GM19240 (cell line): ENCODE results near the gene UMODL1.
"Not testable (repeated sequence)": the region's sequence is repeated elsewhere in the genome, so short reads cannot be mapped to it uniquely, and the experiment has no call there.

Source experiments
- DNase-seq: peaks from one replicate; pipeline ENCODE4 v3.0.0; 2011; ENCODE audit warnings: low spot score; ENCODE audit not compliant: insufficient read length

Gene UMODL1

DNA sequence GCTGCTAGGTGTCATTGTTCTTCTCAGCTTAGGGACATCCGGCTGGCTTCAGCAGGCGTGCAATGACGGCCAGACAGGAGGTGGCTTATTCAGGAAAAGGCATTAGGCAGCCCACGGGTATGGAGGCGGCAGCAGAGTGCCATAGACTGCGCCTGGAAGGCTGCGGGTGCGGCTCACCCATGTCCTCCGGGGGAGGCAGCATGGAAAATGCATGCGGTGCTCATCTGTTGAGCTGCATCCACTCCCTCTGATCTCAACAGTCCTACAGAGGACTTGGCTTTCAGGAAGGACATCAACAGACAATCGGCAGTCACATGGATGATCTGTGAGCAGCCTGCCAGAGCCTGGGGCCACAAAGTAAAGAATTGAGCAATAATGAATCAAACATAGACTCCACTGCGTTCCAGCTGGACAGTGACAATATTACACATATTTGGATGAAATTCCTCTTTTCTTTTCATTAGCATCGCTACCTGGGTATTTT, 42.9 kb downstream of the UMODL1 start:
- DNase-seq, result no peak

DNA sequence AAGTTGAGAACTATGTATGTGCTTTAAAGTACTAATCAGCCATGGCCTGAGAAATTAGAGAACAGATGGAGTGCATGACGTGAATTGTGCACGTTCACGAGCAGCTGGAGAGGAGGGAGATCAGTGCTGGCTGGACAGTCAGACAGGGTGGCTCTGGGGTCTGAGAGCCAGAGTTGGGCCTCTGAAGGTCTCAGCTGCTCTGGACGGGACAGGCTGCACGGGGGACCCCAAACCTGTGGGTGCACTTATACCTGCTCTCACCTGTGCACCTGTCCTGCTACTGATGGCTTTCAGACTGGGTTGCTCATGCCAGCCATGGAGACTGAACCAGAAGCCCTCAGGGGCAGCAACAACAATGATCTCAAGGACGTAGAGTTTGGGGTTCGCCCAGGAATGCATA, 43.5 kb downstream of the UMODL1 start:
- DNase-seq, result no peak

- DNase-seq, result no peak
Observed at GRCh38 chr21:42115136-42115683, 44.1 kb downstream of the UMODL1 start.

DNA sequence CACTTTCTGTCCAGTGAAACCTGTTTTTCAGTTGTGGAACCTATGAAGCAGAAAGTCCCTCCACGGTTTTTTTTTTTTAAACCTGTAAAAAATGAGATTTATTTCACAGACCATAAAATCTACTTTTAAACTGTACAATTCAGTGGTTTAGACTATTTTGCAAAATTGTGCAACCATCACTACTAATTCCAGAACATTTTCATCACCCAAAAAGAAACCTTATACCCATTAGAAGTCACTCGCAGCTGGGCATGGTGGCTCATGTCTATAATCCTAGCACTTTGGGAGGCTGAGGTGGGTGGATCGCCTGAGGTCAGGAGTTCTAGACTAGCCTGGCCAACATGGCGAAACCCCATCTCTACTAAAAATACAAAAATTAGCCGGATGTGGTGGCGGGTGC, 45.4 kb downstream of the UMODL1 start:
- DNase-seq, result not testable (repeated sequence)

GRCh38 chr21:42117229-42117966, 46.3 kb downstream of the UMODL1 start:
- DNase-seq, result peak; percentile 84

DNA sequence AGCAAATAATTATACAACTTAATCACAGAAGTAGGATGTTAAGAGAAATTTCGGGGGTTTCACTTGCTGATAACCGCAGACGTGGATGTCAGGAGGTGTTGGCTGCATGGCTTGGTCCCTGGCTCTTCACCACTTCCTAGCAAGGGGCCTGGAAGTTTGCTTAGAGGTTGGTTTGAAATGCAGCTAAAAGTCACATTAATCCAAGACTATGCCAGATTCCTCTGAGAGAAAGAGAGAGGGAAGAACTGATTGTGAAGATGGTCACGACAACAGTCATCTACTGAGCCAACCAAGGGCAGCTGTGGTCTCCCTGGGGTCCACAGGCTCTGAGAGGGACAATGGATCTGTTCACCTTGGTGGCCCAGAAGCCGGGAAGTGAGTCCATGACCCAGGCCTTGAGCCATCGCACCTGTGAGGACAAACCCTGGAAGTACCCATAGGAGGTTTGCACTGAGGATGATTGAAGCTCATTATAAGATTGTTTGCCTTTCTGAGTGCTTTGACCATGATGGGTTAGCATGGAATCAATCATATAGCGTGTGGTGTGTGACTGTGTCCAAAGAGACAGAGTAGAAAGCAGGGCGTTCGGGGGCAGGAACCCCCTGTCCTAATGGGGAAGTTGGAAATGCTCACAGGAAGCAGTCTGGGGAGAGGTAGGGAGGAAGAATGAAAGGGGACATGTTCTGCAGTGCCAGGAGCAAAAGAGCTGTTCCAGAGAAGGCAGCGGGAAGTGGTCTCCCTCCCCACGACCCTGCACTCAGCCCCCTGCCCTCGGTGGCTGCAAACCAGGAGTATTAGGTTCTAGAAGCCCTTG, 47.1 kb downstream of the UMODL1 start:
- no peak for DNase-seq

GRCh38 chr21:42118901-42119300, 47.8 kb downstream of the UMODL1 start:
- DNase-seq, result no peak

- peak; percentile 39 for DNase-seq
Observed at GRCh38 chr21:42120101-42120902, 49.2 kb downstream of the UMODL1 start.

DNA sequence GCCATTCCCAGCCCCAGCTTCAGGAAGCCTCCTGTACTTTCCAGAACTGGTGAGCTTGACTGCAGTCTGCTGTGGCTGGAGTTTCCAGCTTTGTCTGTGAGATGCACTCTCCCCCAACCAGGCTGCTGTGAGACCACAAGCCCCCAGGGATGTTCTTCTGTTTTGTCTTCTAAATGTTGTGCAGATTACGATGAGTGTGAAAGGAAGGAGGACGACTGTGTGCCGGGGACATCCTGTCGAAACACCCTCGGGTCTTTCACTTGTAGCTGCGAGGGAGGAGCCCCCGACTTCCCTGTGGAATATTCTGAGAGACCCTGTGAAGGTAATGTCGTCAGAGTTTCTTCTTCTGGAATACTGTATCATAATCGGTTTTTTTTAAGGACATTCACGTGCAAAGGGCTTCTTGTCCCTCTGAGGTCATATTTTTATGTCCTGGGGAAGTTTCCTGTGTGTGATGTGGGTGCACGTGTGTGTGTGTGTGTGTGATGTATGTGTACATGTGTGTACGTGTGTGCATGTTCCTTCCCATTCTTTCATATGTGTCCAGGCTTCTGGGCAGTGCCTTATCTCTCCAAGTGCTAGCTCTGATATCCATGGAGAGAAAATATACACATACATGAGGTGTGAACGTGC, 49.9 kb downstream of the UMODL1 start:
- no peak for DNase-seq

DNA sequence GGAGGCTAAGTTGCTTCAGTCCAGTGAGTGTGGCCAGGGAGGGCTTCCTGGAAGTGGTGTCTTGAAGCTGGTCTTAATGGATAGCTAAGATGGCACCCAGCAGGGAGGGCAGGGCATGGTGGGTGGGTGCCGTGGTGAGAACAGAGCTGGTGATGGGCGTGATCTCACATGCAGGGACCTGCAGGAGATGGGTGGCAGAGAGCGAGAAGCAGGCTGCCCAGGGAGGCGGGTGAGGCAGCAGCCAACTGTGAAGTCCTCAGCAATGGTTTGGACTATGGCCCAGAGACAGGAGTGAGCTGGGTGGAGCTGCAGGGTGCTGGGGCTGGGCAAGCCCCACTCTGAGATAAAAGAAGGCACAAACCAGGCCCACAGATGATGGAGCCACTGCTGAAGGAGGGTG, 50.7 kb downstream of the UMODL1 start:
- DNase-seq, result no peak

DNA sequence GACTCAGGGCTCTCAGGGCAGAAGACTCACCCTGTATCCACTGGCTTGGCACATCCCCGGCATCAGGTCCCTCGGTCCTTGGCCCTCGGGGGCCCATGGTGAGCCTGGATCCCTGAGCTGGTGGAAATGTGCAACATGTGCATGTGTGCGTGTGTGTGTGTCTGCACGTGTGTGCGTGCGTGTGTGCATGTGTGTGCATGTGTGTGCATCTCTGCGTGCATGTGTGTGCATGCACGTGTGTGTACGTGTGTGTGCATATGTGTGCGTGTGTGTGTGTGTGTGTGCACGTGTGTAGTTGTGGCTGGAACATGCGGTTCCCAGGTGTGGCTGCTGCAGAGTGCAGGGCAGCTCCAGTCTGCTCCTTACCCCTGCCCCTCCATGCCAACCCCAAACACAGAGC, 51.3 kb downstream of the UMODL1 start:
- no peak for DNase-seq

- DNase-seq, result no peak
Observed at GRCh38 chr21:42122808-42123207, 51.7 kb downstream of the UMODL1 start.

DNA sequence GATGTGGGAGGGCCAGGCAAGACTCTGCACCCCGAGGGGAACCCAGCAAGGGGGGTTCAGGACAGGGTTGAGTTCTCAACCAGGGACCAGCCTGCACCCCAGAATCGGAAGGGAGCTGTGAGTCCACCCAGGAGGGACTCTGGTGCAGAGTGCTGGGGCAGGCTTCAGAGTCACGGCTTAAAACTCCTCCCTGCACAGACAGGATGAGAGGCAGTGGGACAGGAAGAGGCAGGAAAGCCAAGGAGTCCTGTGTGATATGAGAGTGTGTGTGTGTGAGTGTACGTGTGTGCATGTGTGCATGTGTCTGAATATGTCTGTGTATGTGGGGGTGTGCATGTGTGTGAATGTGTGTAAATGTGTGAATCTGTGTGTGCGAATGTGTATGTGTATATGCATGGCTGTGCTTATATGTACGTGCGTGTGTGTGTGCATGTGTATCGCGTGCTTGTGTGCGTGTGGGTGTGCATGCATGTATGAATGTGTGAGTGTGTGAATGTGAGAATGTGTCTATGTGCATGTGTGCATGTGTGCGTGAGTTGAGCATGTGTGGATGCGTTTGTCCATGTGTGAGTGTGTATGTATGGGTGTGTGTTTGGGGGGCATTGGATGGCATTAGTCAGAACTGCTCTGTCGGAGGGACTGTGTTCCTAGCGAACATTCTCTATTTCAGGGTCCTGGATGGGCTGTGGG, 52.2 kb downstream of the UMODL1 start:
- DNase-seq, result no peak

- no peak for DNase-seq
Observed at GRCh38 chr21:42124081-42124480, 53.0 kb downstream of the UMODL1 start.

DNA sequence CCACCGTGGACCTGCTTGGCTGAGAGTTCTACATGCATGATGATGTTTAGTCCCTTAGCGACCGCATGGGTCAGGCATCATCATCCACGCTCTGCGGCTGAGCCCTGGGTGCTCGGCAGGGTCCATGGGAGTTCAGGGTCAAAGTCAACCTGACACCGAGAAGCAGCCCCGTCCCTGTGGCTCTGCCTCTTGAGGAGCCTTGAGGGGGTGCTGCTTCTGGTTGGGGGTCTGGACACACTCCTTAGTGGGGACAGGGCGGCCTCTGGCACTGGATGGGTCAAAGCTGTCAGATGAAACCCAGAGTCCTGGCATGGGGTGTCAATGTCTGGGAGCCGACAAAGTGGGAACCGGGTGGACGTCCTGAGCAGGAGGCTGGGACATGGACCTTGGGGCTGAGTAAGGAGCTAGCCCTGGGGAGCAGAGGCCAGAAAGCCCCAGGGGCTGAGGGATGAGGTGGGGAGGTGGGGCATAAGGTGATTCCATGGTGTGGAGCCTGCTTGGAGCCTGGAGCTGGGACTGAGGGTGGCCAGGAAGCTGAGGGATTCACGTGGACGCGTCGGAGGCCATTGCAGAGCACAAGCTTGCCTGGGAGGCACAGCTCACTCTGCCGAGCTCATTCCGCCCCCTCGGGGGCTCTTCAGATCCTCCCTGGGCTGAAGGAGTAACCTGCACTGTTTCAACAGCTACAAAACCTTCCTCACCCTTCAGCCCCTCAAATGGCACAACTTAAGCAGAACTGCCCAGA, 53.9 kb downstream of the UMODL1 start:
- no peak for DNase-seq

DNA sequence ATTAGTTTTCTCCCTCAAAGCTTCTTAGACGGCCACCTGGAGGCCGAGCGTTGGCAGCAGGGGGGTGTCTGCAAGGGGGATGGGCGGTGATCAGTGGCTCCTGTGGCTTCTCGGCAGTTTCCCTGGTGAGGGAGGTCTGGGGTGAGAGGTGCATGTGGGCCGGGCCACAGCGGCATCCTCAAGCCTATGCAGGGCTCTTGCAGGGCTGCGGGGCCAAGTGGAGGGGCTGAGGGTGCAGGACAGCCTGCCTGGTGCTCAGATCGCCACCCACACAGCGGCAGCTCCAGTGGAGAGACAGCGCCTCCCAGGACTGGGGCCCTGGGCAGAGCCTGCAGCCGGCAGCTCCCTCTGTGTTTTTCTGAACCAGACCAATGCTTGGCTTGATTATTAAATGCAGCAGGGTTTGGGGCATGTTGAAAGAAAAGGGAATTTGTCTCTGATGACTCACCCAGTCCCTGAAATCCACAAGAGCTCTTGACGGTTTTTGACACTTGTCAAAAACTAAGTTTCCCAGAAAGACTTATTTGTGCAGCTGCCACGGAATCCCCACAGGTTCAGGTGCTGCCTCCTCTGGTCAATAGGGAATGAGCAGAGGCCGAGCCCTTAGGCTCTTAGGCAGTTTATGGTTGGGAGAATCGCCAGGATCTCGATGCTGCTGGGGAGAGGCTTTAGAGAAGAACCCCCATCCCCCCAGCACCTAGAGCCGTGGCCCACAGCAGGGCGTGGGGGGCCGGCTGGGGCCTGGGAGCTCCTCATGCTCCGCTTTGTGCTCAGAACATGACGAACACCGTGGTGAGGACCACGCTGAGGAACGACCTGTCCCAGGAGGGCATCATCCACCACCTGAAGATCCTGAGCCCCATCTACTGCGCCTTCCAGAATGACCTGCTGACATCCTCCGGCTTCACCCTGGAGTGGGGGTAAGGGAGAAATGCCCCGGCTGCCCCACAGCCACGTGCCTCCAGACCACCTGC, 54.7 kb downstream of the UMODL1 start:
- DNase-seq, result no peak

DNA sequence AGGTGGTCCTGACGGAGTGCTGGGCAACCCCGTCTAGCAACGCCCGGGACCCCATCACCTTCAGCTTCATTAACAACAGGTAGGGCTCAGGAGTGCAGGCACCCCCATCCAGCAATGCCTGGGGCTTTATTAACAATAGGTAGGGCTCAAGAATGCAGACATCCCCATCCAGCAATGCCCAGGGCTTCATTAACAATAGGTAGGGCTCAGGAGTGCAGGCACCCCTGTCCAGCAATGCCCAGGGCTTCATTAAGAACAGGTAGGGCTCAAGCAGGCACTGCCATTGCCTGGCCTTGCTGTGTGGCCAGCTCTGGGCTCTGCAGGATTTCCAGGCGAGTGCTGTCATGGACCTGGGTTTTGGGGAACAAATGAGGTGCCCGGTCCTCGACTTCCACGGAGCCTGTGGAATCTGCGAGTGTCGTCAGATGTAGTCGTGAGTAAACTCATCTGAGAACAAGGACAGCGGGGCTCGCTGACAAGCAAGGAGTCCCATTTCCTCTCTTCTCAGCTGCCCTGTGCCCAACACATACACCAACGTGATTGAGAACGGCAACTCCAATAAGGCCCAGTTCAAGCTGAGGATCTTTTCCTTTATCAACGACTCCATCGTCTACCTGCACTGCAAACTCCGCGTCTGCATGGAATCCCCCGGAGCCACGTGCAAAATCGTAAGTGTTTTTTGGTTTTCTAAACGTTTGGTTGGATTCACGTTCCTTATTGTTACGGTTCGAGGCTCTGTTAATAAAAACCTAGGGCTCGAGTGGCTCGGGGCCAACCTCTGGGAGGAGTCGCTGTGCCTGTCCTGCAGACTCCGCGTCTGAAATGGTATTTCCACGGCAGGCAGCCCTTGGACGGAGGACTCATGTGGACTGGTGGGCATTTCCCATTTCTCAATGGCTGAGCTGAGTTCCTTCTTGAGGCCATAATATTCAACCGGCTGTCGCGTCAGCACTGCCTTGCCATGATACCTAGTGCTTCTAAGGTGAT, 56.3 kb downstream of the UMODL1 start:
- DNase-seq, result no peak
